Common myeloid progenitor, CD34-positive (primary cell): ENCODE results near the gene NVL.

Source experiments
- CTCF ChIA-PET: fragments of 350-600 bp; sonication (Branson Sonifier 250); formaldehyde crosslinking; loops from one replicate; lab custom pipeline; 2021; ENCODE audit warnings: antibody characterized with exemption; lab: Charles Lee
- POLR2A ChIA-PET: fragments of 350-600 bp; sonication (Branson Sonifier 250); formaldehyde crosslinking; loops from one replicate; lab custom pipeline; 2021; ENCODE audit warnings: antibody characterized with exemption; lab: Charles Lee
- DNase-seq, 3 donors: peaks; one replicate each; pipeline versions ENCODE4 v3.0.0 to v3.0.0-alpha.2; 2013
- H3K27ac ChIP-seq, 2 experiments: 1 replicate in 1 of 2; 2 replicates in 1 of 2; pipeline ENCODE4 v1.7.0; 2013; ENCODE audit warnings: inconsistent platforms in 2 of 2, low read length in 2 of 2, mild to moderate bottlenecking in 2 of 2, low read depth in 1 of 2, moderate library complexity in 1 of 2; ENCODE audit not compliant: severe bottlenecking in 2 of 2, insufficient read depth in 1 of 2, poor library complexity in 1 of 2
- H3K27me3 ChIP-seq, 5 experiments: replicated peaks in 2 of 5; 1 replicate in 3 of 5; 2 replicates in 2 of 5; pipeline versions ENCODE4 v1.6.1 to v1.7.0; 2013; ENCODE audit warnings: low read length in 4 of 5, mild to moderate bottlenecking in 2 of 5, moderate library complexity in 2 of 5, inconsistent platforms in 1 of 5; ENCODE audit not compliant: insufficient read depth in 5 of 5, control insufficient read depth in 4 of 5
- H3K36me3 ChIP-seq, 4 experiments: 1 replicate in 2 of 4; 2 replicates in 2 of 4; pipeline versions ENCODE4 v1.6.1 to v1.7.0; 2013; ENCODE audit warnings: low read length in 3 of 4, control low read depth in 1 of 4, mild to moderate bottlenecking in 1 of 4; ENCODE audit not compliant: control insufficient read depth in 4 of 4, insufficient read depth in 4 of 4
- H3K4me1 ChIP-seq, 4 experiments: 1 replicate in 3 of 4; 2 replicates in 1 of 4; pipeline versions ENCODE4 v1.6.1 to v1.7.1; 2013; ENCODE audit warnings: low read length in 3 of 4, mild to moderate bottlenecking in 3 of 4, control low read depth in 1 of 4, inconsistent platforms in 1 of 4, moderate library complexity in 1 of 4; ENCODE audit not compliant: control insufficient read depth in 4 of 4, insufficient read depth in 4 of 4; ENCODE audit errors: control extremely low read depth in 1 of 4
- H3K4me3 ChIP-seq, 7 experiments: 1 replicate in 4 of 7; 2 replicates in 3 of 7; pipeline versions ENCODE4 v1.5.1 to v1.7.0; 2013; ENCODE audit warnings: mild to moderate bottlenecking in 7 of 7, low read length in 6 of 7, moderate library complexity in 6 of 7, inconsistent platforms in 2 of 7, low read depth in 2 of 7, control low read depth in 1 of 7; ENCODE audit not compliant: insufficient read depth in 4 of 7, control insufficient read depth in 1 of 7; ENCODE audit errors: extremely low read depth in 1 of 7
- H3K9me3 ChIP-seq, 5 experiments: 1 replicate in 4 of 5; 2 replicates in 1 of 5; pipeline versions ENCODE4 v1.6.1 to v1.7.1; 2013; ENCODE audit warnings: low read length in 4 of 5, mild to moderate bottlenecking in 2 of 5, inconsistent platforms in 1 of 5, low read depth in 1 of 5, moderate library complexity in 1 of 5; ENCODE audit not compliant: control insufficient read depth in 4 of 5, insufficient read depth in 2 of 5; ENCODE audit errors: control extremely low read depth in 1 of 5
- WGBS: methylation state at CpG from one replicate; pipeline ENCODE4 v1.1.5; 2013; ENCODE audit not compliant: insufficient coverage; 5-methylcytosine and 5-hydroxymethylcytosine counted together

Gene NVL

DNA sequence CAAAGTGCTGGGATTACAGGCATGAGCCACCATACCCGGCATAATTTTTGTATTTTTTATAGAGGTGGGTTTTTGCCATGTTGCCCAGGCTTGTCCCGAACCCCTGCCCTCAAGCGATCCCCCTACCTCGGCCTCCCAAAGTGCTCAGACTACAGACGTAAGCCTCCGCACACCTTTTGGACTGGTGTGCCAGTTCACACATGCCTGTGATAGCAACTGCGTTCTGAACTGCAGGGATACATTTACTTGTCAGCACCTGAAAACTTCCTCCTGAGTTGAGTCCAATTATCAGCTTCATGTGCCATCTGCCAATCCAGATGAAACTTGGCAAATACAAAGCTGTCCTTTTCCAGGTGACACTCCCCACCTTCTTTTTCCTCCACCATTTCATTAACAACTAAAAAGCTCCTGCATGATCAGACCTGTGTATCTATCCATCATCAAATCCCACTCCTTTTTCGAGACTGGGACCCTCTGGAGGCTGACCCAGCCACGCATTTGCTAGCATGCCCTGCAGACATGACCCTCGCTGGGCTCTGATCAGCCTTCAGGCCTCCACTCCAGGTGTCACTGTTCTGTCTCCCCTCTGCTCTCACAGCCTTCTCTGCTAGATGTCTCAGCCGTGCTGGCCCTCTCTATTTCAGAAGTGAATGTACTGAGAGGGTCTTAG is 149.1 kb downstream of the NVL start:
- no peak for DNase-seq
- POLR2A ChIA-PET: no interaction called here
- WGBS: 96% methylated on average over 10 of the region's 11 CpGs
- Histone ChIP-seq H3K27me3 (no peaks in the 10 kb centered on the region), H3K36me3 (peaks cover 0 to 8% (median 0%) of the 10 kb centered on the region in 4 experiments), H3K9me3 (no peaks in the 10 kb centered on the region), H3K4me3 (no peak overlapping the region), H3K27ac (no peak overlapping the region), H3K4me1 (peaks cover 6 to 27% (median 20%) of the 10 kb centered on the region in 4 experiments)
- CTCF ChIA-PET: interaction anchor here (0.9 to 4.3 kb wide), 3 partner anchors 11 to 47 kb away, joined by 3 to 15 read pairs (median 3); no protein-coding TSS in a partner anchor

DNA sequence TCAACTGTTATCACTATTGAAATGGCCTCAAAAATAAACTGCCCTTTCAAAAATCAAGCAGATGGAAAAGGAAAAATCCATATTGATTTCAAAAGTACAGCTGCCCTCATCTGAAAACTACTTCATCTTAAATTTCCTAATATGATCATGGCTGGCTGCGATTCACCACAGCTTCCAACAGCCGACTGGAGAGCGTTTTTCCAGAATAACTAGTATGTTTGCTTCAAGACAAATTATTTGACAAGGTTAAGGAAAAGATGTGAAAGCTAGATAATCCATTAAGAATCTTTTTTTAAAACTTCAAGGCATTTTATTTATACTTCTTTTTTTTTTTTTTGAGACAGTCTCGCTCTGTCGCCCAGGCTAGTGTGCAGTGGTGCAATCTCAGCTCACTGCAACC is 151.1 kb downstream of the NVL start:
- H3K27ac ChIP-seq: no peak overlapping the region
- H3K4me1 ChIP-seq: peaks cover under 1 to 18% (median 11%) of the 10 kb centered on the region in 4 experiments
- no peak overlapping the region for H3K4me3 ChIP-seq
- H3K36me3 ChIP-seq: no peaks in the 10 kb centered on the region
- no CpG with 5 or more reads among the region's 5 CpGs for WGBS
- DNase-seq: no peak
- no peaks in the 10 kb centered on the region for H3K9me3 ChIP-seq
- H3K27me3 ChIP-seq: no peaks in the 10 kb centered on the region
- ChIA-PET POLR2A (no interaction called here), CTCF (interaction anchor here (1.3 kb wide), 1 partner anchor 26 kb away, joined by 3 read pairs; no protein-coding TSS in a partner anchor)

DNA sequence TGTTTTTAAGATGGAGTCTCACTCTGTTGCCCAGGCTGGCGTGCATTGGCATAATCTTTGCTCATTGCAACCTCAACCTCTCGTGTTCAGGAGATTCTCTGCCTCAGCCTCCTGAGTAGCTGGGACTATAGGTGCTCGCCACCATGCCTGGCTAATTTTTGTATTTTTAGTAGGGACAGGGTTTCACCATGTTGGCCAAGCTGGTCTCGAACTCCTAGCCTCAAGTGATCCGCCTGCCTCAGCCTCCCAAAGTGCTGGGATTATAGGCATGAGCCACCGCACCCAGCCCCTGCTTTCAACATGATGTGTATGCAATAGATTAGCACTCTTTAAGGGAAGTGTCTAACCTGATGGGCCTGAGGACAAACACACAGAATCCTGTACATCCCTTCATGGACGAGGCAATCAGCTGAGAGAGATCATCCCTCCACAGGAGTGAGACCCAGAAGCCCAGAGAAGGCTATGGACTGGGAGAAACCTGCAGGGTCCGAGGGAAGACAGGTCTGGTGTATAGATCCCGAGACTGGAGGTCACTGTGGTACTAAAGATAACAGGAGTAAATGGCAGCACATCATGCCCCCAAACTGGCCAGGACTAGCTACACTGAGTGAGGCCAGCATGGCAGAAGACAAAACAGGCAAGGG is 152.5 kb downstream of the NVL start:
- CTCF ChIA-PET: interaction anchor here (1.3 kb wide), 1 partner anchor 28 kb away, joined by 3 read pairs; no protein-coding TSS in a partner anchor
- Histone ChIP-seq H3K9me3 (no peaks in the 10 kb centered on the region), H3K4me1 (peaks cover 0 to 11% (median 7%) of the 10 kb centered on the region in 4 experiments), H3K27me3 (no peaks in the 10 kb centered on the region), H3K36me3 (no peaks in the 10 kb centered on the region), H3K27ac (no peak overlapping the region), H3K4me3 (no peak overlapping the region)
- POLR2A ChIA-PET: interaction anchor here (0.6 to 0.7 kb wide), 2 partner anchors 27 to 40 kb away, joined by 4 read pairs; no protein-coding TSS in a partner anchor
- 97% methylated on average over 9 of the region's 9 CpGs for WGBS
- no peak for DNase-seq
